NCI-H187 treated with DMSO at 0.1 percent for 48 hours (cell line): ENCODE results near the gene KCNJ3.

Source experiments
- DNase-seq: peaks from one replicate; lab custom pipeline; 2025; lab: John Stamatoyannopoulos, UW

The KCNJ3 gene

DNA sequence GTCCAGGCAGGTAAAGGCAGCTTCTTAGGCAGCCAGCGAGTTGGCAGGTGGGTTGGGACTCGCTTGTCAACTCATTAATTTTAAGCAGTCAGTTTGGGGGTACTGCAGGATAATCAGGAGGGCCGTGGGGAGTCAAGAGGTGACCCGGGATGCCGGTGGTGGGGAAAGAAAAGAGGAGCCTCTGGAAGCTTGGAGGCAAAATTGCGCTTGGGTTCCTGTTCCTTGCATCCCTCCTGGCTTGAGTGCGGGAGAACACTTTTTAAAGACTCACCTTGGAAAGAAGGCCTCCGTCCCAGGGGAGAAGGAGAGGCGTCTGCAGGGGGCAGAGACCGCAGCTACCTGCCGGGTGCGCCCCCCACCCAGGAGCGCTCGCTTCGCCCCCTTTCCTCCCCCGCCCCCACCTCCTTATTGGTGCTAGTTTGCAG is at the start of gene KCNJ3:
TSS of gene KCNJ3 (plus strand) at position 400 of the 425 bp plus-strand sequence. CDS start 81 bp downstream, outside the sequence.
- DNase-seq, result no peak

DNA sequence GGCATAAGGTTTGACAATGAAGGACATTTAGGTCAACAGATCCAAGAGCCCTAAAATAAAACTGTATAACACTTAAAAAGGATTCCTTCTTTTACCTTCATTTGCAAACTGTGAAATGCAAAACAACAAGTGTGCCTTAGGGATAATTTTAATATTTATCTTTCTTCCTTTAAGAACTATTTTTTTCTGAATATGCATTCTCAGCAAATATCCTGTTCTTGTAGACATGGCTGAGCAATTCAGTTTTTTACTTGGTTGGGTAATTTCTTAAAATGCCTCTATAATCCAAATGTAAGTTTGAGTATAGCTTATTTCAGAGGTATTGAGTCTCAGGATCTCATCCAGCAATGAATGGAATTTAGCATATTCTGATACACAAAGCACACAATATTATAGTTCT is 43.0 kb upstream of the KCNJ3 start:
- no peak for DNase-seq

DNA sequence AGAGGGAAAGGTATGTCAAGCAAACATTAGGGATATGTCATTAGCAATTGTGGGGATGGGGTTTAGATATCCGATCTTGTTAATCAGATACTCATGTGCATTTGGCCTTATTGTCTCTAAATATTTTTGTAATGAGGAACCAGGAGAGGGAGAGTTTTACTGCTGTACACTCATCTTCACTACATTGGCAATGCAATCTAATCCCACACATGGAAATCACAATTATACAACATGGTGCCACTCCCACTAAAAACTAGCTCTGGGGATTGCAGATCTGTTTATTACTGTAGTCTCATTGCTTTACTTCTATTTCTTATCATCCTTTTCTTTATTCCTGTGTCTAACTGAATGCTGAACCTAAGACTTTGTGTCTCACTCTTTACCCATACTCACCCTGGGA is 39.6 kb upstream of the KCNJ3 start:
- DNase-seq, result no peak

DNA sequence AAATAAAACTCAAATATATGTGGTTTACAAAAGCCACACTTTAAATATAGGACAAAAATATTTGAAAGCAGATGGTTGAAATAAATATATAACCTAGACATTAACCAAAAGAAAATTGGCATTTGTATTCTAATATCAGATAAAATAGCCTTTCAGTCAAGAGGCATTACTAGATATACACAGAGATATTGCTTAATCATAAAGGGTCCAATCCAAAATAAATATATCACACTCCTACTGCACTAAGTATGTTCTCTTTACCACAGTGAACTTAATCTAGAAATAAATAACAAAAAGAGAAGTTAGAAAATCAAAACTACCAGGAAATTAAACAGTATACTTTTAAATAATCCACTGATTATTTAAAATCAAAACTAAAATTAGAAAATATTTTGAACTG is 34.2 kb upstream of the KCNJ3 start:
- DNase-seq, result no peak

DNA sequence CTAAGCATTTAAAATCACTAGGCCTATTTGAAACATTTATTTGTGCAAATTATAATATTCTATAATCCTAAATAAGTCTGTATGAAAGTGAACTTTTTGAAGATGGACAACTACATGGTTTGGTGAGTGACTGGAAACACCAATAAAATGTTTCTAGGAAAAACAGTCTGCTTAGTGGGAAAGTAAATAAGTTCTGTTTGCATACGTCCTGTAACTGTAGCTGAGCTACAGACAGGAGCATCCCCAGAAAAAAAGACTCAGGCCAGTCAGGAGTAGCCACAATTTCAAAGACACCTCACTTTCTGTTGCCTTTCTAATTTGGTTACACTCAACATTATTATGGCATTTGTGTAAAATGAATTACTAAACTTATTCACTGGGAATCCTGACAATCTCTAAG is 28.4 kb upstream of the KCNJ3 start:
- no peak for DNase-seq

GRCh38 chr2:154673694-154674093 is 24.8 kb upstream of the KCNJ3 start:
- no peak for DNase-seq

DNA sequence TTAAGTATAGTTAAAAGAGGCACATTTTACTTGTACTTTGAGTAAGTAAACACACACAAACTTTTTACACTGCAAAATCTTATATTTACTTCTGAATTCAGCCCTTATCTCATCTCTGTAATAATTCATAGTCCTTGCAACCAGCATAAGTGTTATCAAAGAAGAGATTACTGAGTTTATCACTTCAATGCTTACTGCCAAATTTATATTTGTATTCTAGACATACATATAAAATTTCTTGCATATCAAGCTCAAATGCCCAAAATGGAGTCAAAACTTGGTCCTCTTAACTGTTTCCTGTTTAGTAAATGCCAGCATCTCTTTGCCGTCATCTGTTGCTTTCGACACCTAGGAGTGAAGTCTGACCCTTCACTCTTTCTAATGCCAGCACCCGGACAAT is 21.1 kb upstream of the KCNJ3 start:
- DNase-seq, result no peak

DNA sequence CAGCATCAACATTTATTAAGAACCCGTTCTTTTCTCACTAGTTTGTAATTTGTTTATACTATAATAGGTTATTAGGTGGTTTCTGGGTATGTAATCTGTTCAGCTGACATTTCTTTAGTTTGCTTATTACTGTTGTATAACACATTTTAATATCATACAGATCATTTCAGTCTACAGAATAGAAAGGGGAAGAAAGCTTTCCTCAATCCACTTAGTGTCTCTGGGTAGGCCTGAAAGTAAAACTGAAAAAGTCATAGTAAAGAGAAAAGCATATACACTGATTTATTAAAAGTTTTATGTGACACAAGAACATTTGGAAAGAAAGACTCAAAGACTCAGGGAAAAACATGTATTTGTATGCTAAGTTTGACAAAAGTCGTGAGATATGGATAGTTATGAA is 16.8 kb upstream of the KCNJ3 start:
- DNase-seq, result no peak

DNA sequence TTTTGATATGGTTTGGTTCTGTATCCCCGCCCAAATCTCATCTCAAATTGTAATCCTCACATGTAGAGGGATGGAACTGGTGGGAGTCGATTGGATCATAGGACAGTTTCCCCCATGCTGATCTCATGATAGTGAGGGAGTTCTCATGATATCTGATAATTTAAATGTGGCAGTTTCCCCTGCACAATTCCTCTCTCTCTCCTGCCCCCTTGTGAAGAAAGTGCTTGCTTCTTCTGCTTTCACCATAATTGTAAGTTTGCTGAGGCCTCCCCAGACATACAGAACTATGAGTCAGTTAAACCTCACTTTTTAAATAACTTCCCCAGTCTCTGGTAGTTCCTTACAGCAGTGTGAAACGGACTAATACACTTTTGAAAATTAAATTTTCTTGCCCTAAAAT is 12.3 kb upstream of the KCNJ3 start:
- DNase-seq, result no peak

DNA sequence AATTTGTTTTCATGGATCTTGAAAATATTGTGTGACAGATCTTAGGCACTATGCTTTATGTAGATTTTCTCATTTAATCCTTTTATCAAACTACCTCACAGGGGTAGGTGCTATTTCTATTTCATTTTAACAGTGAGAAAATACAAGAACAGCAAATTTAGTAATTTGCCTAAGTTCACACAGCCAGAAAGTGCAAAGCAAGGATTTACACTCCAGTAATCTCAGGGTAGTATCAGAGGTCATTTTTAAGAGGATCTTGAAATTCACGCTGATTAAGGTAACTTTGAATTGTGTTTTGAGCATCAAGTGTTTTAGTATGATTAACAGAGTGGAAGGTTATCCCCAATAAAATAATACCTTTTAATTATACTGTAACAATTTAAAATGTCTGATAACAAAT is 10.1 kb upstream of the KCNJ3 start:
- DNase-seq, result no peak

GRCh38 chr2:154689158-154689557 is 9.3 kb upstream of the KCNJ3 start:
- no peak for DNase-seq

DNA sequence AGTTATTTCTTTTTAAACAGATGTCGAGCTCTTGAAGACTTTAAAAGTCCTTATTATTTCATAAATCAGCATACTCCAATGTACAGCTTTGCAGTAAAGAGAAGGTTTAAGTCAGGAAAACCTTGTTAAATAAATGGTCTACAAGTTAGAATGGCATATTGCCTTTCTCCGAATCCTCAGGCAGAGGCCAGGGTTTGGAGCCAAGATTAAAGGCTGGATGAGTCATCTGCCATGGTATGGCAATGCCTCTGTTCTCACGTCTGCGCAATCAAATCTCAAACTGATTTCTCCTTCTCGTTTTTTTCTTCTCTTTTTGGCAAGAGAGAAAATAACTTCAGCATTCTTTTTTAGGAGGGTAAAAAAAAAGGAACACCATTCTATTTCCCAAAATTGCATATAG is 5.6 kb upstream of the KCNJ3 start:
- no peak for DNase-seq

- DNase-seq, result no peak
Observed at GRCh38 chr2:154693741-154694340, 4.7 kb upstream of the KCNJ3 start.

GRCh38 chr2:154694881-154695280 is 3.6 kb upstream of the KCNJ3 start:
- no peak for DNase-seq

DNA sequence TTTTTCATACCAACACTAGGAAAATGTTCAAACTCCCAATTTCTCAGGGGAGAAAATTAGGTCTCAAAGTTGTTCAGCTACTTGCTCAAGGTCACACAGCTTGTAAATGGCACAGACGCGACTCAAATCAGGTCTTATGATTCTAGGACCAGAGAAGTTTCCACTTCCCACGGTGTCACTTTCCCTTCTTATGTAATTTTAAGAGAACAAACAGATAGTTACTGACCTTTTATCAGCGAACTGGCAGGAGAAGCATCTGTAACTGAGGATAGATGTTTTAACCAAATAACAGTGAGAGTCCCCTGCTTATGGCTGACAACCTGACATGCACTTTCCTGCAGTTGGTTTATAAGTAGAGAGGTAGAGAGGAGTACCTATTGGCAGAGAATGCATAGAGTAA is 2.1 kb upstream of the KCNJ3 start:
- DNase-seq, result no peak

GRCh38 chr2:154696810-154697417 is 1.6 kb upstream of the KCNJ3 start:
- no peak for DNase-seq

- DNase-seq, result no peak
Observed at GRCh38 chr2:154697418-154698252, 860 bp upstream of the KCNJ3 start.

DNA sequence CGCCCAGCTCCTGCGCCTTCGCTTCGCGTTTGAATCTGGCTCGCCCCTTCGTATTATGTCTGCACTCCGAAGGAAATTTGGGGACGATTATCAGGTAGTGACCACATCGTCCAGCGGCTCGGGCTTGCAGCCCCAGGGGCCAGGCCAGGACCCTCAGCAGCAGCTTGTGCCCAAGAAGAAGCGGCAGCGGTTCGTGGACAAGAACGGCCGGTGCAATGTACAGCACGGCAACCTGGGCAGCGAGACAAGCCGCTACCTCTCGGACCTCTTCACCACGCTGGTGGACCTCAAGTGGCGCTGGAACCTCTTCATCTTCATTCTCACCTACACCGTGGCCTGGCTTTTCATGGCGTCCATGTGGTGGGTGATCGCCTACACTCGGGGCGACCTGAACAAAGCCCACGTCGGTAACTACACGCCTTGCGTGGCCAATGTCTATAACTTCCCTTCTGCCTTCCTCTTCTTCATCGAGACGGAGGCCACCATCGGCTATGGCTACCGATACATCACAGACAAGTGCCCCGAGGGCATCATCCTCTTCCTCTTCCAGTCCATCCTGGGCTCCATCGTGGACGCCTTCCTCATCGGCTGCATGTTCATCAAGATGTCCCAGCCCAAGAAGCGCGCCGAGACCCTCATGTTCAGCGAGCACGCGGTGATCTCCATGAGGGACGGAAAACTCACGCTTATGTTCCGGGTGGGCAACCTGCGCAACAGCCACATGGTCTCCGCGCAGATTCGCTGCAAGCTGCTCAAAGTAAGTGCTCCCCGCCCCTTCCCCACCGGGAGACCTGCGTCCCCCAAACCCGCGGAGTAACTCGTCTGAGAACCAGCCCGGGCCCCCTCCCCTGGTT is 453 bp downstream of the KCNJ3 start:
- DNase-seq, result no peak

- no peak for DNase-seq
Observed at GRCh38 chr2:154699575-154699930, 1.1 kb downstream of the KCNJ3 start.

DNA sequence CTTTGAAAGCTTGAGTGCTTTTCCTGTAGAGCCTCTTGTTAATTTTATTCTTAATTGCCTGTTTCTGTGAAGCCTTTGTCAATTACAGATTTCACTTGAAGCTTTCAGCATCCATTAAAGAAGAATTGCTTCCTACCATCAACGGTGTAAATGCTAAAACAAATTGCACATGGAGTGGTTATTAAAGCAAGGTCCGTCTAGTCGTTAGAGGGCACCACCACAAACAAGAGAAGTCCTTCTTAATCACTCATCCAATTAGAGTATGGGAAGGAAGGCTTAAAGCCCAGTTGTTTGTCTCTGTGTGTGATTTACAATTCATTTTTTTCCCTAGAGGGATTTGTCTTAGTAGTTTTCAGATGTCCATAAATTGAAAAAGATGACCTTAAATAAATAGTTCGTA is 1.6 kb downstream of the KCNJ3 start:
- DNase-seq, result no peak

GRCh38 chr2:154704991-154705390 is 6.5 kb downstream of the KCNJ3 start:
- DNase-seq, result no peak

DNA sequence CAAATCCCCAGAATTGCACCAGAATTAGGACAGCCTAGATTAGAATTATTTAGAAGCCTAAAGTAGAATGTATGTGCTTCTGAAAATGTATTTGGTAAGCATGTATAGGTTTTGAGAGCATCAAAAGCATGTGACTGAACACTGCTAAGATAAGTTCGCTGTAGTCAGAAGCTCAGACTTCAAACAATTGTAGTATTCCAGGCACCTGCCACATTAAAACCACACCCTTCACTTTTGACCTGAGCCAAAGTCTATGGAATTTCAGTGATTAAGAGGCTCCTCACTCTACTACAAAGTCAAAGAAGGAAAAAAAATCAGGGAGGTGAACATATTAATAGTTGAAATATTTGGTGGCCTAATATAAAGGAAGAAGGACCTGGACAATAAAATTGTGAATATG is 8.2 kb downstream of the KCNJ3 start:
- no peak for DNase-seq
